22Rv1 (cell line): Measurements from ENCODE around the gene ZNF407.

Source experiments
- H3K27ac ChIP-seq: fragments of 450-650 bp; 2 replicates; pipeline ENCODE4 v1.5.1; 2017
- CTCF ChIP-seq: fragments of 450-650 bp; IDR thresholded peaks from 2 replicates; pipeline ENCODE4 v1.5.1; 2017; ENCODE audit warnings: mild to moderate bottlenecking
- ZFX ChIP-seq: fragments of 450-650 bp; IDR thresholded peaks from 2 replicates; pipeline ENCODE4 v1.6.1; 2017; ENCODE audit warnings: antibody characterized with exemption, borderline replicate concordance

Gene ZNF407

DNA sequence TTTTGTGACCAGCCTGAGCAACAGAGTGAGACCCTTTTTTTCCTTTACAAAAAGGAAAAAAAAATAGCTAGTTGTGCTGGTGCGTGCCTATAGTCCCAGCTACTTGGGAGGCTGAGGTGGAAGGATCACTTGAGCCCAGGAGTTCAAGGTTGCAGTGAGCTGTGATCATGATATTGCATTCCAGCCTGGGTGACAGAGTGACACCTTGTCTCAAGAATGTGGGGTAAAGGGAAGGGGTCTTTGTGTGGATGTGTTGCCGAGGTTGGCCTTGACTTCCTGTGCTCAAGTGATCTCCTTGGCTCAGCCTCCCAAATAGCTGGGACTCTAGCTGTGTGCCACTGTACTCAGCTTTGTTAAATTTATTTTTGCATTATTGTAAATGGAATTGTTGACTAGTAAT lies 120.6 kb downstream of the ZNF407 start:
- TF ChIP-seq ZFX (no peak), CTCF (no peak)
- no peak overlapping the region for H3K27ac ChIP-seq

GRCh38 chr18:74722237-74722636 lies 124.6 kb downstream of the ZNF407 start:
- no peak overlapping the region for H3K27ac ChIP-seq
- no peak for TF ChIP-seq ZFX
- no peak for TF ChIP-seq CTCF

DNA sequence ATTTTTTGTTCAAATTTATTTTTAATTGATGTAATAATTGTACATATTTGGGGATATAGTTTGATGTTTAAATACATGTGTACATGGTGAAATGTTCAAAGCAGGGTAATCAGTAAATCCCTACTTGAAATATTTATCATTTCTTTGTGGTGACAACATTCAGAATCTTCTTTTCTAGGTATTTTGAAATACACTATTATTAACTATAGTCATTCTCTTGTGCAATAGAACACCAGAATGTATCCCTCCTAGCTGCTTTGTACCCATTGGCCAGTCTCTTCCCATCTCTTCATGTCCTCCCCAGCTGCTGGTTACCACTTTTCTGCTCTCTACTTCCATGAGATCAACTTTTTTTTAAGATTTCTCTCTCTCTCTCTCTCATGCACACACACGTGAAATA lies 126.5 kb downstream of the ZNF407 start:
- TF ChIP-seq CTCF (no peak), ZFX (no peak)
- no peak overlapping the region for H3K27ac ChIP-seq

GRCh38 chr18:74725690-74726089 lies 128.0 kb downstream of the ZNF407 start:
- H3K27ac ChIP-seq, result no peak overlapping the region
- no peak for TF ChIP-seq ZFX
- TF ChIP-seq CTCF, result no peak

DNA sequence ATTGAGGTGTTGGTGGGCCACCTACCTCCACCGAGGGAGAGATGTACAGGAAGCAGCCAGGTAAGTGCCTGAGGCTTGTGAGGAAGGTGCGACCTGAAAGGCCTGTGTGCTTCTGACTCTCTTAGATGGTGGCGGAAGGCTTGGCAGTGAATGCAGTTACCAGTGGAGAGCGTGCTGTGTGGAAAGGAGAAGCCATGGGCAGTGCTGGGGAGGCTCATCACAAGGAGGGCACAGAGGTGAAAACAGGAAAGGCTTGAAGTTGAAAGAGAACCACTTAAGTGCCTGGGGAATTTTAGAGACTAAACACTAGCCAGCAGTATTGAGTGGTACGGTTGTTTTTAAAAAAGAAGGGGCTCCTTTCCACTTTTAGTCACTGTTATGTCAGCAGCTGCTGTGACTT lies 130.9 kb downstream of the ZNF407 start:
- no peak for TF ChIP-seq CTCF

GRCh38 chr18:74731097-74731496 lies 133.4 kb downstream of the ZNF407 start:
- TF ChIP-seq CTCF (no peak), ZFX (no peak)
- H3K27ac ChIP-seq, result no peak overlapping the region

More for the DNA sequence above, 130.9 kb downstream of the ZNF407 start:
- H3K27ac ChIP-seq, result no peak overlapping the region

DNA sequence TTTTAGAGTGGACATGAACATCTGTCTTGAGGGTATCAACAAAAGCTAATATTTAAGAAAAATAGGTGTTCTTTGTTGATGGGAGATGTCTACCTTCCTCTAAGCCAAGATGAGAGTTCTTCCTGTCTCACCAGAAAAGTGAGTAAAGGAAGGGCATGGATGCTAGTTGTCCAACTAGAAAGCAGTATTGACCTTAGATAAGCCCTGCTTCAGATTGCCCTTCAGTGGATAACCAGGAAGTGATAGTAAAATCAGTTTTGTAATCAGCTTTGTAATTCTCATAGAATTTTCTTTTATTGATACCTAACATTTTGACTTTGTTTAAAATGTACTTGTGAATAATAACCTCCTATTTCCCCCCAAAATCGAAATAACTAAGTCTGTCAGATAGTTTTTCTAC lies 134.7 kb downstream of the ZNF407 start:
- no peak overlapping the region for H3K27ac ChIP-seq
- TF ChIP-seq CTCF, result no peak
- TF ChIP-seq ZFX, result no peak
